H1 (cell line): ENCODE results near the gene VSIG10L. TPM values are rescaled to one million over a fixed set of nuclear protein-coding genes. Genes with fewer than 3 reads are reported as not detected.
A peak's percentile ranks its signal among the peaks of the same experiment; 100 is the strongest.

Experiments
- BACH1 ChIP-seq: IDR thresholded peaks from 2 replicates; pipeline ENCODE4 v1.6.1; 2012; ENCODE audit warnings: low read length, improper control_type of control experiment
- CBX5 ChIP-seq: fragments of 300-800, 300-1000 bp; sonication (generic); IDR thresholded peaks from 2 replicates; pipeline ENCODE4 v1.7.1; 2016; ENCODE audit warnings: antibody characterized with exemption, low read length, low read depth
- CREB1 ChIP-seq: IDR thresholded peaks from 2 replicates; pipeline ENCODE4 v1.6.1; 2012; ENCODE audit warnings: inconsistent platforms
- EP300 ChIP-seq, 2 experiments: IDR thresholded peaks; 1 replicate in 1 of 2; 2 replicates in 1 of 2; pipeline ENCODE4 v1.6.1; 2011 to 2012; ENCODE audit warnings: low read depth in 2 of 2, low read length in 2 of 2, mild to moderate bottlenecking in 2 of 2, borderline replicate concordance in 1 of 2, inconsistent platforms in 1 of 2, moderate library complexity in 1 of 2
- GABPA ChIP-seq: IDR thresholded peaks from 2 replicates; pipeline ENCODE4 v1.6.1; 2011; ENCODE audit warnings: mild to moderate bottlenecking, low read length, moderate library complexity, borderline replicate concordance; ENCODE audit not compliant: insufficient read depth
- GTF2F1 ChIP-seq: IDR thresholded peaks from 2 replicates; pipeline ENCODE4 v1.6.1; 2012; ENCODE audit warnings: low read depth, low read length, improper control_type of control experiment, borderline replicate concordance
- HDAC2 ChIP-seq, 2 experiments: fragments of 300-600 bp in 1 of 2; sonication (generic) in 1 of 2; IDR thresholded peaks; 2 replicates each; pipeline ENCODE4 v1.6.1; 2011 to 2012; ENCODE audit warnings: low read depth in 2 of 2, low read length in 2 of 2, mild to moderate bottlenecking in 2 of 2, moderate library complexity in 2 of 2, borderline replicate concordance in 1 of 2, inconsistent platforms in 1 of 2
- JUND ChIP-seq: IDR thresholded peaks from 2 replicates; pipeline ENCODE4 v1.6.1; 2011; ENCODE audit warnings: mild to moderate bottlenecking, improper control_type of control experiment, low read length
- KDM4A ChIP-seq: IDR thresholded peaks from one replicate; pipeline ENCODE4 v1.7.1; 2012; ENCODE audit warnings: low read depth, mild to moderate bottlenecking, moderate library complexity, low read length, inconsistent platforms; ENCODE audit not compliant: severe bottlenecking
- NANOG ChIP-seq: IDR thresholded peaks from 2 replicates; pipeline ENCODE4 v1.6.1; 2011; ENCODE audit warnings: low read length, low read depth, mild to moderate bottlenecking, inconsistent platforms; ENCODE audit not compliant: insufficient read depth, poor library complexity, severe bottlenecking
- RAD21 ChIP-seq, 2 experiments: IDR thresholded peaks in 1 of 2; conservative IDR thresholded peaks in 1 of 2; 2 replicates each; pipeline ENCODE4 v1.6.1; 2011; ENCODE audit warnings: low read depth in 2 of 2, low read length in 2 of 2, improper control_type of control experiment in 1 of 2, inconsistent platforms in 1 of 2, mild to moderate bottlenecking in 1 of 2, moderate library complexity in 1 of 2
- RXRA ChIP-seq: IDR thresholded peaks from 2 replicates; pipeline ENCODE4 v1.6.1; 2011; ENCODE audit warnings: low read depth, mild to moderate bottlenecking, low read length, moderate library complexity; ENCODE audit not compliant: insufficient read depth
- SP1 ChIP-seq: IDR thresholded peaks from 2 replicates; pipeline ENCODE4 v1.6.1; 2011; ENCODE audit warnings: low read depth, low read length
- SP4 ChIP-seq: IDR thresholded peaks from 2 replicates; pipeline ENCODE4 v1.6.1; 2012; ENCODE audit warnings: low read length, inconsistent platforms
- SUZ12 ChIP-seq: fragments of 200-600 bp; sonication (generic); IDR thresholded peaks from 2 replicates; pipeline ENCODE4 v1.6.1; 2012; ENCODE audit warnings: mild to moderate bottlenecking, inconsistent platforms, low read length, moderate library complexity, mixed read lengths
- TAF1 ChIP-seq: IDR thresholded peaks from 2 replicates; pipeline ENCODE4 v1.6.1; 2011; ENCODE audit warnings: mild to moderate bottlenecking, low read depth, low read length
- TBP ChIP-seq: IDR thresholded peaks from 2 replicates; pipeline ENCODE4 v1.6.1; 2011; ENCODE audit warnings: low read depth, low read length, improper control_type of control experiment
- YY1 ChIP-seq: IDR thresholded peaks from 2 replicates; pipeline ENCODE4 v1.6.1; 2011; ENCODE audit warnings: low read depth, mild to moderate bottlenecking, low read length
- polyA plus RNA-seq, 7 experiments: library from polyadenylated mRNA; depleted of rRNA in 3 of 7; stranded (reverse) in 5 of 7; unstranded in 2 of 7; fragments of >200 nt in 5 of 7; fragments of 200-250 nt in 2 of 7; gene quantifications; 1 replicate in 5 of 7; 2 replicates in 1 of 7; 4 replicates in 1 of 7; pipeline versions ENCODE4 v1.2.1 to v1.2.3, GENCODE V29; 2011 to 2013; ENCODE audit warnings: missing spikeins in 2 of 7, mixed read lengths in 2 of 7
- total RNA-seq: library from RNA; stranded (reverse); fragmentation: NEBNext Ultra II Directional; extraction: Animal tissue kit (Norgen Biotek cat#: 25700); gene quantifications from 2 replicates; pipeline ENCODE4 v1.2.1, GENCODE V29; 2021
- TF ChIP-seq, protein P1 (sequence below): IDR thresholded peaks from 2 replicates; pipeline ENCODE4 v1.6.1; 2011; ENCODE audit warnings: low read depth, mild to moderate bottlenecking, low read length; ENCODE audit not compliant: insufficient read depth
- TF ChIP-seq, protein P2 (sequence below): IDR thresholded peaks from 2 replicates; pipeline ENCODE4 v1.6.1; 2012; ENCODE audit warnings: inconsistent platforms
- TF ChIP-seq, protein P3 (sequence below): IDR thresholded peaks from 2 replicates; pipeline ENCODE4 v1.6.1; 2012; ENCODE audit warnings: low read length, inconsistent platforms

The VSIG10L gene
- total and polyA plus RNA-seq, 2 of the 8 experiments (the other 6 are each of a cell fraction or from before 2014, with no cell fraction given), result 10.3 to 10.4 TPM

DNA sequence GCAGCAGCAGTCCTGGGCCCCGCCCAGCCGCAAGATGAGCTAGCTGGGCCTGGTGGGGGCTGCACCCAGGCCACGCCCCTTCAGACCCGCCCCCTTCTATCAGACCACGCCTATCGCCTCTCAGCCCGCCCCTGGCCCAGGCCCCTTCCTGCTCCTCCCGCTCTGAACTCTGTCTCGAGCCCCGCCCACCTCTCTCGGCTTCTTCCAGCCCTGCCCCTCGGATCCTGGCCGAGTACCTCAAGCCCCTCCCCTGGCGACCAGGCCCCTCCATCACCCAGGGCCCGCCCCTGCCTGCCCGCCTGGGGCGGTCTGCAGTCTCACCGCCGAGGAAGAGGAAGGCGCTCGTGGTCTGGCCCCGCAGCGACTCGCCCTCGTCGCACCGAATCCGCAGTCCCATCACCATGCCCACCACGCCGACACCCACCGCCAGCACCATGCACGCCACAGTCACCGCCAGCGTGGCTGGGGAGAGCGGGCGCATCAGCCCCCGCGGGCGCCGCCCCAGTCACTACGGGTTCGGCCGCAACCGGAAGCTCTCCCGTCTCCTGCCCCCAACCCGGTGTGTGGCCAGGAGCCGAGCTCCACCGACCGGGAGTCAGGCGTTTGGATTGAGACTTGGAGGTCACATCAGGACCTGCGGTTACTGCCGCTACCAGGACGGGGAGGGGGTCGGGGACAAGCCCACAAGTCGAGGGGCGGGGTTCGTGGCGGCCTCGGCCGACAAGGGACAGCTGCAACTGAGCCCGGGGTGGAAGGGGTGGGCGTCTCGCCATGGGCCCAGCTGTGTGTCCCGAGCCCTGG is 25.8 kb upstream of the VSIG10L start (continued):
- no peak for TF ChIP-seq RAD21 (IDR thresholded peaks at IDR 0.05 in 1 of 2, conservative IDR thresholded peaks at IDR 0.05 in 1 of 2; ENCODE audit: low read depth in 2 of 2, low read length in 2 of 2)
- TF ChIP-seq TBP, result peak; percentile 54; the same call in 1 of the 2 replicates
- TF ChIP-seq KDM4A, result peak; percentile 90
- no peak for TF ChIP-seq GTF2F1
- no peak for TF ChIP-seq YY1
- TF ChIP-seq TAF1, result 0 out of 2 replicates have a peak, but pooled peaks have one; percentile 9
- TF ChIP-seq, protein P1, sequence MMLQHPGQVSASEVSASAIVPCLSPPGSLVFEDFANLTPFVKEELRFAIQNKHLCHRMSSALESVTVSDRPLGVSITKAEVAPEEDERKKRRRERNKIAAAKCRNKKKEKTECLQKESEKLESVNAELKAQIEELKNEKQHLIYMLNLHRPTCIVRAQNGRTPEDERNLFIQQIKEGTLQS, result no peak
- no peak for TF ChIP-seq EP300 (IDR thresholded peaks at IDR 0.05; ENCODE audit: borderline replicate concordance in 1 of 2, low read depth in 2 of 2, low read length in 2 of 2)
- TF ChIP-seq GABPA, result no peak
- TF ChIP-seq HDAC2 (IDR thresholded peaks at IDR 0.05; ENCODE audit: borderline replicate concordance in 1 of 2, low read depth in 2 of 2, low read length in 2 of 2), result no peak
- no peak for TF ChIP-seq JUND
- no peak for TF ChIP-seq BACH1
- TF ChIP-seq SP4, result peak; percentile 77; the same call in 1 of the 2 replicates
- TF ChIP-seq SUZ12, result no peak
- TF ChIP-seq CREB1, result no peak; the same call in 1 of the 2 replicates
- no peak for TF ChIP-seq RXRA
- TF ChIP-seq CBX5, result no peak
- TF ChIP-seq SP1, result peak; percentile 78
- TF ChIP-seq NANOG, result no peak
- TF ChIP-seq, protein P2, sequence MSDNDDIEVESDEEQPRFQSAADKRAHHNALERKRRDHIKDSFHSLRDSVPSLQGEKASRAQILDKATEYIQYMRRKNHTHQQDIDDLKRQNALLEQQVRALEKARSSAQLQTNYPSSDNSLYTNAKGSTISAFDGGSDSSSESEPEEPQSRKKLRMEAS, result peak; percentile 74
- TF ChIP-seq, protein P3, sequence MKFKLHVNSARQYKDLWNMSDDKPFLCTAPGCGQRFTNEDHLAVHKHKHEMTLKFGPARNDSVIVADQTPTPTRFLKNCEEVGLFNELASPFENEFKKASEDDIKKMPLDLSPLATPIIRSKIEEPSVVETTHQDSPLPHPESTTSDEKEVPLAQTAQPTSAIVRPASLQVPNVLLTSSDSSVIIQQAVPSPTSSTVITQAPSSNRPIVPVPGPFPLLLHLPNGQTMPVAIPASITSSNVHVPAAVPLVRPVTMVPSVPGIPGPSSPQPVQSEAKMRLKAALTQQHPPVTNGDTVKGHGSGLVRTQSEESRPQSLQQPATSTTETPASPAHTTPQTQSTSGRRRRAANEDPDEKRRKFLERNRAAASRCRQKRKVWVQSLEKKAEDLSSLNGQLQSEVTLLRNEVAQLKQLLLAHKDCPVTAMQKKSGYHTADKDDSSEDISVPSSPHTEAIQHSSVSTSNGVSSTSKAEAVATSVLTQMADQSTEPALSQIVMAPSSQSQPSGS, result no peak
